Colonic mucosa (tissue), 2 donors: ENCODE data around the gene NR1D1. TPM values are rescaled to one million over a fixed set of nuclear protein-coding genes. Genes with fewer than 3 reads are reported as not detected.

Source experiments
- total RNA-seq, 2 donors: library from RNA; stranded (reverse); fragmentation: NEBNext Ultra II Directional in 1 of 2; extraction: Animal tissue kit (Norgen Biotek cat#: 25700) in 1 of 2; gene quantifications; one replicate each; pipeline ENCODE4 v1.2.1, GENCODE V29; 2021
- donor health status: DM: no; HTN: no; CAD: no.
- donor health status: DM: no; HTN: no; CAD: no.

NR1D1 gene
- total RNA-seq, 2 donors from 2014 or later = 4.8 to 18.8 TPM

Other genes starting within 250 kb of the NR1D1 start
- gene IKZF3, start 236.3 kb downstream of the NR1D1 start, total RNA-seq = 1 to 10 TPM; 1.8 to 2.0 TPM
- gene ZPBP2, start 232.4 kb downstream of the NR1D1 start, total RNA-seq = not detected
- gene GSDMB, start 182.0 kb downstream of the NR1D1 start, total RNA-seq = 10 to 100 TPM; 68.2 to 79.7 TPM
- 10 to 100 TPM; 57.2 to 69.3 TPM for gene ORMDL3, start 173.0 kb downstream of the NR1D1 start, total RNA-seq
- gene LRRC3C, start 172.9 kb downstream of the NR1D1 start, total RNA-seq = not detected
- gene GSDMA, start 137.6 kb downstream of the NR1D1 start, total RNA-seq = under 1 TPM; 0.17 to 0.90 TPM
- gene PSMD3, start 119.8 kb downstream of the NR1D1 start, total RNA-seq = 100 to 1,000 TPM; 106 to 152 TPM
- under 1 TPM in 1 of 2 donors, not detected in 1; 0.37 TPM for gene CSF3, start 85.1 kb downstream of the NR1D1 start, total RNA-seq
- gene MED24, start 46.2 kb downstream of the NR1D1 start, total RNA-seq = 100 to 1,000 TPM in 1 of 2 donors, 10 to 100 TPM in 1; 80.1 to 111 TPM
- gene THRA, start 37.6 kb downstream of the NR1D1 start, total RNA-seq = 10 to 100 TPM; 40.3 to 44.5 TPM
- 10 to 100 TPM; 77.0 to 81.0 TPM for gene MSL1, start 21.4 kb upstream of the NR1D1 start, total RNA-seq
- gene CASC3, start 39.9 kb upstream of the NR1D1 start, total RNA-seq = 10 to 100 TPM; 53.8 to 55.3 TPM
- gene RAPGEFL1, start 76.9 kb upstream of the NR1D1 start, total RNA-seq = 100 to 1,000 TPM in 1 of 2 donors, 10 to 100 TPM in 1; 98.2 to 108 TPM
- gene WIPF2, start 118.7 kb upstream of the NR1D1 start, total RNA-seq = 10 to 100 TPM; 34.5 to 42.0 TPM
- gene CDC6, start 187.3 kb upstream of the NR1D1 start, total RNA-seq = 10 to 100 TPM in 1 of 2 donors, 1 to 10 TPM in 1; 8.5 to 40.8 TPM
- 10 to 100 TPM; 25.6 to 46.7 TPM for gene RARA, start 208.6 kb upstream of the NR1D1 start, total RNA-seq